CD4-positive, alpha-beta T cell (primary cell): Measurements from ENCODE around the gene CDYL. TPM values are rescaled to one million over a fixed set of nuclear protein-coding genes. Genes with fewer than 3 reads are reported as not detected.
A peak's percentile ranks its signal among the peaks of the same experiment; 100 is the strongest.

Experiments
- ATAC-seq: fragments of 200-7000 bp; cut with Tn5 transposase; one replicate; pipeline ENCODE4 v1.10.0; 2022; ENCODE audit warnings: mild to moderate bottlenecking; ENCODE audit not compliant: poor library complexity
- CTCF ChIA-PET: fragments of 350-600 bp; sonication (Branson Sonifier 250); formaldehyde crosslinking; loops from one replicate; lab custom pipeline; 2021; ENCODE audit warnings: antibody characterized with exemption, inconsistent platforms; lab: Charles Lee
- POLR2A ChIA-PET: fragments of 350-600 bp; sonication (Branson Sonifier 250); formaldehyde crosslinking; loops from one replicate; lab custom pipeline; 2021; ENCODE audit warnings: antibody characterized with exemption, inconsistent platforms; lab: Charles Lee
- DNase-seq, 14 experiments: peaks; one replicate each; pipeline ENCODE4 v3.0.0-alpha.2; 2013 to 2020; ENCODE audit warnings: mixed read lengths in 2 of 14
- H3K27ac ChIP-seq, 2 donors: one replicate each; pipeline versions ENCODE4 v1.5.1 to v1.7.0; 2013; ENCODE audit warnings: low read length in 2 of 2, low read depth in 1 of 2, mild to moderate bottlenecking in 1 of 2
- H3K27me3 ChIP-seq, 2 experiments: 1 replicate in 1 of 2; 2 replicates in 1 of 2; pipeline versions ENCODE4 v1.6.1 to v1.7.0; 2013; ENCODE audit warnings: low read length in 2 of 2, control low read depth in 1 of 2, mild to moderate bottlenecking in 1 of 2, moderate library complexity in 1 of 2; ENCODE audit not compliant: insufficient read depth in 2 of 2, control insufficient read depth in 1 of 2
- H3K36me3 ChIP-seq: one replicate; pipeline ENCODE4 v1.6.1; 2013; ENCODE audit warnings: low read length, control low read depth; ENCODE audit not compliant: insufficient read depth
- H3K4me1 ChIP-seq: one replicate; pipeline ENCODE4 v1.6.1; 2013; ENCODE audit warnings: low read length, control low read depth; ENCODE audit not compliant: insufficient read depth
- H3K4me3 ChIP-seq: one replicate; pipeline ENCODE4 v1.5.1; 2013; ENCODE audit warnings: mild to moderate bottlenecking, low read length, moderate library complexity
- H3K9me3 ChIP-seq, 2 experiments: 1 replicate in 1 of 2; 2 replicates in 1 of 2; pipeline versions ENCODE4 v1.6.1 to v1.7.0; 2013; ENCODE audit warnings: low read length in 2 of 2, mild to moderate bottlenecking in 2 of 2, control low read depth in 1 of 2, moderate library complexity in 1 of 2; ENCODE audit not compliant: control insufficient read depth in 1 of 2, insufficient read depth in 1 of 2
- H3K27ac Mint-ChIP-seq: one replicate; pipeline ENCODE4 v1.8.0; 2020; ENCODE audit warnings: mixed read lengths
- H3K27me3 Mint-ChIP-seq: one replicate; pipeline ENCODE4 v1.8.0; 2021; ENCODE audit warnings: mixed read lengths
- H3K36me3 Mint-ChIP-seq: one replicate; pipeline ENCODE4 v1.8.0; 2021; ENCODE audit warnings: low read depth, mixed read lengths
- H3K4me1 Mint-ChIP-seq: one replicate; pipeline ENCODE4 v1.8.0; 2021; ENCODE audit warnings: low read depth, mixed read lengths
- H3K4me3 Mint-ChIP-seq: one replicate; pipeline ENCODE4 v1.8.0; 2020; ENCODE audit warnings: mild to moderate bottlenecking, mixed read lengths
- H3K9me3 Mint-ChIP-seq: one replicate; pipeline ENCODE4 v1.8.0; 2020; ENCODE audit warnings: mixed read lengths
- CTCF ChIP-seq: fragments of 200-600 bp; IDR thresholded peaks from one replicate; pipeline ENCODE4 v1.8.0; 2022; ENCODE audit warnings: antibody characterized with exemption, mild to moderate bottlenecking
- intact Hi-C, 2 experiments: fragments of 100-400 bp; cut with DNase I in 1 of 2; cut with micrococcal nuclease in 1 of 2; formaldehyde crosslinking; loops; one replicate each; pipeline versions ENCODE4 v1.15.1 to v1.9.0; 2023 to 2025; cut with DNase I, micrococcal nuclease
- total RNA-seq, 174 experiments: library from RNA in 2 of 174; stranded (reverse) in 2 of 174; gene quantifications; one replicate each; pipeline ENCODE4 v1.2.3 and lab custom pipeline; 2021 to 2026

The CDYL gene
- total RNA-seq, 2 experiments from 2014 or later: 23.8 to 23.9 TPM

- Mint-ChIP-seq H3K4me1 (peaks cover 84% of the 10 kb centered on the region), H3K9me3 (peaks cover 4% of the 10 kb centered on the region), H3K4me3 (no peak overlapping the region), H3K36me3 (peaks cover 12% of the 10 kb centered on the region), H3K27ac (no peak overlapping the region), H3K27me3 (no peaks in the 10 kb centered on the region)
- ChIA-PET CTCF (interaction anchor here (0.7 kb wide), 1 partner anchor 1121 kb away, joined by 3 read pairs; no protein-coding TSS in a partner anchor), POLR2A (interaction anchor here (0.7 kb wide), 1 partner anchor 729 kb away, joined by 3 read pairs; no protein-coding TSS in a partner anchor)
- H3K27ac ChIP-seq: no peak overlapping the region
- H3K27me3 ChIP-seq: no peaks in the 10 kb centered on the region
- peaks cover 30% of the 10 kb centered on the region for H3K4me1 ChIP-seq
- no peak for TF ChIP-seq CTCF
- intact Hi-C loops: no loop called here
- no peak overlapping the region for H3K4me3 ChIP-seq
- H3K36me3 ChIP-seq: no peaks in the 10 kb centered on the region
- no peak for DNase-seq
- ATAC-seq: no peak
- H3K9me3 ChIP-seq: peaks cover 4 to 5% of the 10 kb centered on the region in 2 experiments
These were observed 27.9 kb downstream of the CDYL start for GRCh38 chr6:4804095-4804494.

- Mint-ChIP-seq H3K27ac (no peak overlapping the region), H3K4me3 (peak overlapping the region; percentile 3), H3K9me3 (peaks cover 5% of the 10 kb centered on the region), H3K27me3 (no peaks in the 10 kb centered on the region), H3K4me1 (peaks cover 90% of the 10 kb centered on the region), H3K36me3 (peaks cover 13% of the 10 kb centered on the region)
- POLR2A ChIA-PET: no interaction called here
- no peak overlapping the region for H3K4me3 ChIP-seq
- CTCF ChIA-PET: interaction anchor here (0.6 kb wide), 1 partner anchor 89 kb away, joined by 3 read pairs; no protein-coding TSS in a partner anchor
- intact Hi-C loops: no loop called here
- ATAC-seq (peak; percentile 34), DNase-seq (peak in 9 of 14 experiments; percentile 3 to 44 (median 23))
- H3K27ac ChIP-seq: no peak overlapping the region
- H3K9me3 ChIP-seq: no peaks in the 10 kb centered on the region
- TF ChIP-seq CTCF: peak; percentile 57
- peaks cover 30% of the 10 kb centered on the region for H3K4me1 ChIP-seq
- no peaks in the 10 kb centered on the region for H3K27me3 ChIP-seq
- H3K36me3 ChIP-seq: no peaks in the 10 kb centered on the region
These were observed 29.5 kb downstream of the CDYL start for GRCh38 chr6:4805553-4806336.

- H3K27me3 Mint-ChIP-seq: no peaks in the 10 kb centered on the region
- H3K4me3 Mint-ChIP-seq: peak overlapping the region; percentile 3
- no peak overlapping the region for H3K27ac Mint-ChIP-seq
- Histone ChIP-seq H3K27me3 (no peaks in the 10 kb centered on the region), H3K27ac (no peak overlapping the region), H3K36me3 (no peaks in the 10 kb centered on the region), H3K9me3 (no peaks in the 10 kb centered on the region), H3K4me3 (no peak overlapping the region), H3K4me1 (peaks cover 28% of the 10 kb centered on the region)
- POLR2A ChIA-PET: no interaction called here
- H3K9me3 Mint-ChIP-seq: peaks cover 5% of the 10 kb centered on the region
- peak; percentile 4 for TF ChIP-seq CTCF
- DNase-seq (no peak), ATAC-seq (no peak)
- H3K36me3 Mint-ChIP-seq: peaks cover 12% of the 10 kb centered on the region
- intact Hi-C loops: no loop called here
- peaks cover 90% of the 10 kb centered on the region for H3K4me1 Mint-ChIP-seq
- CTCF ChIA-PET: no interaction called here
These were observed 30.1 kb downstream of the CDYL start for GRCh38 chr6:4806337-4806725.
